CD4-positive, alpha-beta memory T cell (primary cell): Measurements from ENCODE around the gene CRYGS. TPM values are rescaled to one million over a fixed set of nuclear protein-coding genes. Genes with fewer than 3 reads are reported as not detected.

ENCODE experiments used
- CTCF ChIA-PET: fragments of 350-600 bp; sonication (Branson Sonifier 250); formaldehyde crosslinking; loops from one replicate; lab custom pipeline; 2021; ENCODE audit warnings: inconsistent platforms; ENCODE audit not compliant: partially characterized antibody; lab: Charles Lee
- POLR2A ChIA-PET: fragments of 350-600 bp; sonication (Branson Sonifier 250); formaldehyde crosslinking; loops from one replicate; lab custom pipeline; 2021; ENCODE audit not compliant: partially characterized antibody; lab: Charles Lee
- DNase-seq, 5 donors: peaks; one replicate each; pipeline versions ENCODE4 v3.0.0 to v3.0.0-alpha.2; 2020 to 2022; ENCODE audit warnings: mixed read lengths in 1 of 5
- H3K27ac ChIP-seq: one replicate; pipeline ENCODE4 v1.7.0; 2013; ENCODE audit warnings: low read depth, low read length
- H3K27me3 ChIP-seq: 2 replicates; pipeline ENCODE4 v1.7.0; 2013; ENCODE audit warnings: mild to moderate bottlenecking, low read length, moderate library complexity; ENCODE audit not compliant: insufficient read depth
- H3K36me3 ChIP-seq: 2 replicates; pipeline ENCODE4 v1.7.0; 2013; ENCODE audit warnings: mild to moderate bottlenecking, low read length, moderate library complexity; ENCODE audit not compliant: insufficient read depth
- H3K4me1 ChIP-seq: 2 replicates; pipeline ENCODE4 v1.7.0; 2013; ENCODE audit warnings: mild to moderate bottlenecking, low read length, moderate library complexity; ENCODE audit not compliant: insufficient read depth
- H3K4me3 ChIP-seq, 2 donors: one replicate each; pipeline ENCODE4 v1.7.0; 2013; ENCODE audit warnings: low read length in 2 of 2, mild to moderate bottlenecking in 1 of 2
- H3K9me3 ChIP-seq, 2 donors: one replicate each; pipeline ENCODE4 v1.7.0; 2013; ENCODE audit warnings: low read length in 2 of 2, control low read depth in 1 of 2; ENCODE audit not compliant: control insufficient read depth in 1 of 2
- H3K27ac Mint-ChIP-seq, 7 donors: one replicate each; pipeline ENCODE4 v1.8.0; 2020 to 2021; ENCODE audit warnings: mixed read lengths in 7 of 7, mild to moderate bottlenecking in 6 of 7, inconsistent platforms in 3 of 7, moderate library complexity in 3 of 7
- H3K27me3 Mint-ChIP-seq, 2 donors: one replicate each; pipeline ENCODE4 v1.8.0; 2020 to 2021; ENCODE audit warnings: mixed read lengths in 2 of 2
- H3K36me3 Mint-ChIP-seq, 2 donors: one replicate each; pipeline ENCODE4 v1.8.0; 2020 to 2021; ENCODE audit warnings: mixed read lengths in 2 of 2, inconsistent platforms in 1 of 2, mild to moderate bottlenecking in 1 of 2
- H3K4me1 Mint-ChIP-seq, 4 donors: one replicate each; pipeline ENCODE4 v1.8.0; 2020 to 2021; ENCODE audit warnings: mixed read lengths in 4 of 4, mild to moderate bottlenecking in 1 of 4
- H3K4me3 Mint-ChIP-seq, 8 donors: one replicate each; pipeline ENCODE4 v1.8.0; 2020 to 2021; ENCODE audit warnings: mixed read lengths in 8 of 8, mild to moderate bottlenecking in 7 of 8, moderate library complexity in 6 of 8, inconsistent platforms in 3 of 8
- H3K9me3 Mint-ChIP-seq, 8 donors: one replicate each; pipeline ENCODE4 v1.8.0; 2020 to 2021; ENCODE audit warnings: mixed read lengths in 8 of 8, mild to moderate bottlenecking in 5 of 8, inconsistent platforms in 3 of 8, moderate library complexity in 1 of 8
- intact Hi-C: fragments of 100-400 bp; cut with micrococcal nuclease; formaldehyde crosslinking; loops from one replicate; pipeline ENCODE4 v1.15.1; 2023
- polyA plus RNA-seq, 2 donors: library from polyadenylated mRNA; unstranded; fragments of 300-500 nt; fragmentation: Illumina TruSeq; gene quantifications; one replicate each; pipeline ENCODE4 v1.2.3, GENCODE V29; 2021
- total RNA-seq, 2 experiments: library from RNA; stranded (reverse); gene quantifications; one replicate each; pipeline ENCODE4 v1.2.3, GENCODE V29; 2021

The CRYGS gene
- total and polyA plus RNA-seq, 4 experiments from 2014 or later, result 1.2 to 12.6 (median 12.1) TPM; not detected in 1

- POLR2A ChIA-PET, result no interaction called here
- intact Hi-C loops, result no loop called here
Measured at GRCh38 chr3:186511245-186511644, 32.9 kb downstream of the CRYGS start.

GRCh38 chr3:186510374-186511079 lies 33.7 kb downstream of the CRYGS start:
- Mint-ChIP-seq H3K27ac (peak overlapping the region in 1 of 7 donors; percentile 85), H3K4me3 (no peak overlapping the region), H3K36me3 (no peaks in the 10 kb centered on the region), H3K4me1 (peaks cover 18 to 45% (median 24%) of the 10 kb centered on the region in 4 donors), H3K27me3 (peaks cover 0 to 2% of the 10 kb centered on the region in 2 donors), H3K9me3 (no peaks in the 10 kb centered on the region)
- H3K27me3 ChIP-seq, result no peaks in the 10 kb centered on the region
- ChIA-PET CTCF (no interaction called here), POLR2A (no interaction called here)
- peaks cover 15% of the 10 kb centered on the region for H3K4me1 ChIP-seq
- H3K27ac ChIP-seq, result no peak overlapping the region
- DNase-seq, result no peak
- H3K4me3 ChIP-seq, result no peak overlapping the region
- H3K36me3 ChIP-seq, result no peaks in the 10 kb centered on the region
- no peaks in the 10 kb centered on the region for H3K9me3 ChIP-seq
- intact Hi-C loops, result no loop called here

More at GRCh38 chr3:186511245-186511644, 32.9 kb downstream of the CRYGS start:
- H3K27ac ChIP-seq, result no peak overlapping the region
- Mint-ChIP-seq H3K4me1 (peaks cover 25 to 52% (median 30%) of the 10 kb centered on the region in 4 donors), H3K27me3 (peaks cover 0 to 2% of the 10 kb centered on the region in 2 donors), H3K27ac (no peak overlapping the region), H3K9me3 (no peaks in the 10 kb centered on the region), H3K4me3 (no peak overlapping the region), H3K36me3 (no peaks in the 10 kb centered on the region)
- no peaks in the 10 kb centered on the region for H3K27me3 ChIP-seq
- H3K4me1 ChIP-seq, result peaks cover 23% of the 10 kb centered on the region
- no peak overlapping the region for H3K4me3 ChIP-seq
- no peaks in the 10 kb centered on the region for H3K9me3 ChIP-seq
- DNase-seq, result no peak
- CTCF ChIA-PET, result no interaction called here
- H3K36me3 ChIP-seq, result no peaks in the 10 kb centered on the region

GRCh38 chr3:186509423-186509822 lies 34.8 kb downstream of the CRYGS start:
- peaks cover 4% of the 10 kb centered on the region for H3K4me1 ChIP-seq
- peaks cover 7 to 34% (median 12%) of the 10 kb centered on the region in 4 donors for H3K4me1 Mint-ChIP-seq
- H3K36me3 Mint-ChIP-seq, result no peaks in the 10 kb centered on the region
- H3K4me3 ChIP-seq, result no peak overlapping the region
- no peaks in the 10 kb centered on the region for H3K9me3 ChIP-seq
- intact Hi-C loops, result no loop called here
- H3K27ac Mint-ChIP-seq, result no peak overlapping the region
- H3K27ac ChIP-seq, result no peak overlapping the region
- H3K27me3 Mint-ChIP-seq, result peaks cover 0 to 5% of the 10 kb centered on the region in 2 donors
- no peak overlapping the region for H3K4me3 Mint-ChIP-seq
- peaks cover 0 to 2% (median 0%) of the 10 kb centered on the region in 8 donors for H3K9me3 Mint-ChIP-seq
- ChIA-PET POLR2A (no interaction called here), CTCF (no interaction called here)
- no peak for DNase-seq
- no peaks in the 10 kb centered on the region for H3K36me3 ChIP-seq
- H3K27me3 ChIP-seq, result no peaks in the 10 kb centered on the region

GRCh38 chr3:186506857-186507256 lies 37.3 kb downstream of the CRYGS start:
- peaks cover 11 to 23% (median 14%) of the 10 kb centered on the region in 4 donors for H3K4me1 Mint-ChIP-seq
- peaks cover 0 to 5% of the 10 kb centered on the region in 2 donors for H3K27me3 Mint-ChIP-seq
- no peak overlapping the region for H3K4me3 Mint-ChIP-seq
- Histone ChIP-seq H3K36me3 (no peaks in the 10 kb centered on the region), H3K4me3 (no peak overlapping the region), H3K27ac (no peak overlapping the region), H3K27me3 (no peaks in the 10 kb centered on the region), H3K4me1 (peaks cover 14% of the 10 kb centered on the region), H3K9me3 (no peaks in the 10 kb centered on the region)
- intact Hi-C loops, result no loop called here
- H3K36me3 Mint-ChIP-seq, result no peaks in the 10 kb centered on the region
- POLR2A ChIA-PET, result no interaction called here
- CTCF ChIA-PET, result interaction anchor here (0.7 to 1.6 kb wide), 3 partner anchors 29 to 563 kb away, joined by 3 to 4 read pairs (median 4); no protein-coding TSS in a partner anchor
- H3K27ac Mint-ChIP-seq, result no peak overlapping the region
- peaks cover 0 to 2% (median 0%) of the 10 kb centered on the region in 8 donors for H3K9me3 Mint-ChIP-seq
- DNase-seq, result no peak

- Histone ChIP-seq H3K9me3 (no peaks in the 10 kb centered on the region), H3K4me1 (peaks cover 14% of the 10 kb centered on the region), H3K36me3 (no peaks in the 10 kb centered on the region), H3K27me3 (no peaks in the 10 kb centered on the region), H3K27ac (no peak overlapping the region), H3K4me3 (no peak overlapping the region)
- Mint-ChIP-seq H3K4me1 (peaks cover 9 to 17% (median 11%) of the 10 kb centered on the region in 4 donors), H3K27me3 (peaks cover 0 to 5% of the 10 kb centered on the region in 2 donors), H3K9me3 (peaks cover 0 to 2% (median 0%) of the 10 kb centered on the region in 8 donors), H3K36me3 (no peaks in the 10 kb centered on the region), H3K27ac (no peak overlapping the region), H3K4me3 (no peak overlapping the region)
- POLR2A ChIA-PET, result no interaction called here
- CTCF ChIA-PET, result interaction anchor here (0.7 to 1.6 kb wide), 2 partner anchors 30 to 563 kb away, joined by 4 read pairs; no protein-coding TSS in a partner anchor
- DNase-seq, result no peak
- intact Hi-C loops, result no loop called here
Measured at GRCh38 chr3:186506191-186506739, 37.9 kb downstream of the CRYGS start.

- Histone ChIP-seq H3K4me1 (peaks cover 14% of the 10 kb centered on the region), H3K36me3 (no peaks in the 10 kb centered on the region), H3K27me3 (no peaks in the 10 kb centered on the region), H3K27ac (no peak overlapping the region), H3K9me3 (no peaks in the 10 kb centered on the region), H3K4me3 (no peak overlapping the region)
- Mint-ChIP-seq H3K27ac (peak overlapping the region in 1 of 7 donors; percentile 76), H3K4me3 (peak overlapping the region; percentile 28 to 80 (median 64)), H3K4me1 (peaks cover 7 to 11% (median 9%) of the 10 kb centered on the region in 4 donors), H3K27me3 (peaks cover 0 to 2% of the 10 kb centered on the region in 2 donors), H3K9me3 (peaks cover 0 to 8% (median 0%) of the 10 kb centered on the region in 8 donors), H3K36me3 (peaks cover 0 to 5% of the 10 kb centered on the region in 2 donors)
- DNase-seq, result no peak
- intact Hi-C loops, result no loop called here
- ChIA-PET CTCF (interaction anchor here (0.9 kb wide), 2 partner anchors 16 to 40 kb away, joined by 3 to 4 read pairs; no protein-coding TSS in a partner anchor), POLR2A (no interaction called here)
Measured at GRCh38 chr3:186502966-186503712, 41.0 kb downstream of the CRYGS start.
